HEK293T (cell line): ENCODE results near the gene NHSL1.

Experiments used
- FOXK2 ChIP-seq: fragments of 450-650 bp; IDR thresholded peaks from 2 replicates; pipeline ENCODE4 v1.6.1; 2016; ENCODE audit warnings: mild to moderate bottlenecking
- FOXM1 ChIP-seq: fragments of 450-650 bp; IDR thresholded peaks from 2 replicates; pipeline ENCODE4 v1.6.1; 2017; ENCODE audit warnings: mild to moderate bottlenecking, borderline replicate concordance
- HDGF ChIP-seq: fragments of 450-650 bp; IDR thresholded peaks from 2 replicates; pipeline ENCODE4 v1.6.1; 2017; ENCODE audit warnings: antibody characterized with exemption, borderline replicate concordance
- L3MBTL2 ChIP-seq: fragments of 450-650 bp; conservative IDR thresholded peaks from 2 replicates; pipeline ENCODE4 v1.6.1; 2016; ENCODE audit warnings: mild to moderate bottlenecking
- SP1 ChIP-seq: fragments of 450-650 bp; IDR thresholded peaks from 2 replicates; pipeline ENCODE4 v1.6.1; 2017

DNA sequence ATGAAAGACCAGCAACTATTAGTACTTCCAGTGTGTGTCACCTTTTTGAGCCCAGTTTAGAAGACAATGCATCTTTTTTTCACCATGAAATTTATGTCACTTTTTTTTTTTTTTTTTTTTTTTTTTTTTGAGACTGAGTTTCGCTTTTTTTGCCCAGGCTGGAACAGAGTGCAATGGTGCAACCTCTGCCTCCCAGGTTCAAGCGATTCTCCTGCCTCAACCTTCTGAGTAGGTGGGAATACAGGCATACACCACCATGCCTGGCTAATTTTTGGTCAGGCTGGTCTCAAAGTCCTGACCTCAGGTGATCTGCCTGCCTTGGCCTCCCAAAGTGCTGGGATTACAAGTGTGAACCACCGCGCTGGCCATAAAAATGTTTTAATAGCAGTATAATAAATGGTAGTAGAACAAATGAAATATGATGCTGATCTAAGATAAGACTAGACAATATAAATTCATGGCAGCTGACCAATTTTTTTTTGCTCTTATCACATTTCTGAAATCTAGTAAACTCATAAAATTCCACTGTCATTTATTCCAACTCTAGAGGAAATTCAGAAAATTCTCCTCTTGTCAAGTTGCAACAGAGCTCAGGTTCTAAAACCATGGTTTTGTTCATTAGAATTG, 21.3 kb downstream of the NHSL1 start:
- no peak for TF ChIP-seq FOXK2
- TF ChIP-seq FOXM1, result no peak
- TF ChIP-seq HDGF, result no peak
- TF ChIP-seq L3MBTL2, result no peak
- TF ChIP-seq SP1, result no peak
